ENCODE results near the gene CPT1C. TPM values are rescaled to one million over a fixed set of nuclear protein-coding genes. Genes with fewer than 3 reads are reported as not detected.

CPT1C gene
- polyA plus RNA-seq, 2 of the 4 experiments (the other 2 are of a cell fraction) = 8.5 to 15.4 TPM

DNA sequence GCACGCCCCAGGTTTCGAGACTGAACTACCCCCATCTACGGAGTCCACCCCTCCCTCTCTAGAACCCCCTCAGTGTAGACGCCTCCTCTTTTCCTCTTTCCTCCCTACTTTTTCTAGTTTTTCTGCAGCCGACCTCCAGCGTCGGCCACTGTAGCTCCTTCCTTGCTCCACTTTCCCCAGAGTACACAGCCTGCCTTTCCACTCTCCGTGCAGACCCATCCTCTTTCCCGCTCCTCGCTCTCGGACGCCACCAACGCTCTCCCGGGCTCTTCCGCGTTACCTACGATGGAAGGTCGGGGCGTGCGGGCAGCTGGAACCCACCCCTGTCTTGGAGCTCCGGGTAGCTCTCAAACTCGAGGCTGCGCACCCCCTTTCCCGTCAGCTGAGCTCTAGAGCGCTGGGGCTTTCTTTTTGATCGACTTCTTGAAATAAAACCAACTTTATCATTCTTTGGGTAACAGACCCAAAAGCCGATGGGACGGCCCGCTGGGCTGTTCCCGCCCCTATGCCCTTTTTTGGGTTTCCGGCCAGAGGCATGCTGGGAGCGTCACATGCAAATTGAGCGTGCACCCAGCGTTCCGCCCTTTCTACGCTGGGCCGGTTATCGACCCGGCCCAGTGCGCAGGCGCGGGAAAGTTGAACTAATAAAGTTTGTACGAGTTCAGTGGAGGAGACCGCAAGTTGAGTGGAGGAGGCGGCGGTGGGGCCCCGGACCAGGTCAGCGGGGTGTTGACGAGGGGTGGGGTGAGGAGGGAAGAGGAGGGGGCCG, 25.4 kb upstream of the CPT1C start, which contains the start of the genes BCL2L12 and IRF3 (continued):
- no peak for TF ChIP-seq EHMT2 (IDR thresholded peaks at IDR 0.05; ENCODE audit: low read depth)
- TF ChIP-seq FOSB (CRISPR knock-in tag; IDR thresholded peaks at IDR 0.05) = no peak
- TF ChIP-seq TP53 (CRISPR knock-in tag; IDR thresholded peaks at IDR 0.05) = no peak
- TF ChIP-seq ZFP36 (IDR thresholded peaks at IDR 0.05; ENCODE audit: borderline replicate concordance, partially characterized antibody) = peak; percentile 96
- TF ChIP-seq EP300 (IDR thresholded peaks at IDR 0.05) = peak in 1 of 2 experiments; percentile 19; a peak in 1 of 5 replicates
- no peak for TF ChIP-seq HOXB13 (CRISPR knock-in tag; IDR thresholded peaks at IDR 0.05; ENCODE audit: low read depth)
- no peak for TF ChIP-seq HOXB5 (CRISPR knock-in tag; IDR thresholded peaks at IDR 0.05)
- TF ChIP-seq EHF (CRISPR knock-in tag; IDR thresholded peaks at IDR 0.05) = no peak
- no peak for TF ChIP-seq ZNF302 (CRISPR knock-in tag; IDR thresholded peaks at IDR 0.05)
- TF ChIP-seq E2F6 (IDR thresholded peaks at IDR 0.05; ENCODE audit: borderline replicate concordance, low read depth) = no peak
- TF ChIP-seq, protein P1, sequence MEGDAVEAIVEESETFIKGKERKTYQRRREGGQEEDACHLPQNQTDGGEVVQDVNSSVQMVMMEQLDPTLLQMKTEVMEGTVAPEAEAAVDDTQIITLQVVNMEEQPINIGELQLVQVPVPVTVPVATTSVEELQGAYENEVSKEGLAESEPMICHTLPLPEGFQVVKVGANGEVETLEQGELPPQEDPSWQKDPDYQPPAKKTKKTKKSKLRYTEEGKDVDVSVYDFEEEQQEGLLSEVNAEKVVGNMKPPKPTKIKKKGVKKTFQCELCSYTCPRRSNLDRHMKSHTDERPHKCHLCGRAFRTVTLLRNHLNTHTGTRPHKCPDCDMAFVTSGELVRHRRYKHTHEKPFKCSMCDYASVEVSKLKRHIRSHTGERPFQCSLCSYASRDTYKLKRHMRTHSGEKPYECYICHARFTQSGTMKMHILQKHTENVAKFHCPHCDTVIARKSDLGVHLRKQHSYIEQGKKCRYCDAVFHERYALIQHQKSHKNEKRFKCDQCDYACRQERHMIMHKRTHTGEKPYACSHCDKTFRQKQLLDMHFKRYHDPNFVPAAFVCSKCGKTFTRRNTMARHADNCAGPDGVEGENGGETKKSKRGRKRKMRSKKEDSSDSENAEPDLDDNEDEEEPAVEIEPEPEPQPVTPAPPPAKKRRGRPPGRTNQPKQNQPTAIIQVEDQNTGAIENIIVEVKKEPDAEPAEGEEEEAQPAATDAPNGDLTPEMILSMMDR (IDR thresholded peaks at IDR 0.05) = no peak
- peak; percentile 23; the same call in 1 of the 2 replicates for TF ChIP-seq MAX (IDR thresholded peaks at IDR 0.05)
- no peak for TF ChIP-seq RAD21 (conservative IDR thresholded peaks at IDR 0.05 in 1 of 2, IDR thresholded peaks at IDR 0.05 in 1 of 2)
- no peak for TF ChIP-seq BHLHE40 (IDR thresholded peaks at IDR 0.05; ENCODE audit: low read depth, low read length)
- TF ChIP-seq, protein P2, sequence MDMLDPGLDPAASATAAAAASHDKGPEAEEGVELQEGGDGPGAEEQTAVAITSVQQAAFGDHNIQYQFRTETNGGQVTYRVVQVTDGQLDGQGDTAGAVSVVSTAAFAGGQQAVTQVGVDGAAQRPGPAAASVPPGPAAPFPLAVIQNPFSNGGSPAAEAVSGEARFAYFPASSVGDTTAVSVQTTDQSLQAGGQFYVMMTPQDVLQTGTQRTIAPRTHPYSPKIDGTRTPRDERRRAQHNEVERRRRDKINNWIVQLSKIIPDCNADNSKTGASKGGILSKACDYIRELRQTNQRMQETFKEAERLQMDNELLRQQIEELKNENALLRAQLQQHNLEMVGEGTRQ (IDR thresholded peaks at IDR 0.05) = peak; percentile 38; the same call in 1 of the 2 replicates
- no peak for TF ChIP-seq SREBF2 (IDR thresholded peaks at IDR 0.05)
- TF ChIP-seq HEYL (CRISPR knock-in tag; IDR thresholded peaks at IDR 0.05) = no peak
- TF ChIP-seq HDAC2 (IDR thresholded peaks at IDR 0.05) = no peak
- TF ChIP-seq POLR2A (IDR thresholded peaks at IDR 0.05; ENCODE audit: low read length) = peak; percentile 45
- peak; percentile 68; the same call in 1 of the 3 replicates for TF ChIP-seq BCL3 (IDR thresholded peaks at IDR 0.05)
- no peak for TF ChIP-seq KDM5A (IDR thresholded peaks at IDR 0.05)
- no peak; the same call in 1 of the 2 replicates for TF ChIP-seq GATA3 (IDR thresholded peaks at IDR 0.05; ENCODE audit: borderline replicate concordance)
- no peak for TF ChIP-seq RARB (CRISPR knock-in tag; IDR thresholded peaks at IDR 0.05)
- TF ChIP-seq RCOR1 (IDR thresholded peaks at IDR 0.05; ENCODE audit: low read depth, low read length) = no peak
- TF ChIP-seq CBX8 (IDR thresholded peaks at IDR 0.05) = no peak
- TF ChIP-seq CHD2 (IDR thresholded peaks at IDR 0.05; ENCODE audit: low read length, partially characterized antibody) = no peak
- TF ChIP-seq PBX3 (IDR thresholded peaks at IDR 0.05) = 0 out of 2 replicates have a peak, but pooled peaks have one; percentile 2
- no peak for TF ChIP-seq MYC (IDR thresholded peaks at IDR 0.05; ENCODE audit: borderline replicate concordance, low read length)
- peak; percentile 58; the same call in 1 of the 2 replicates for TF ChIP-seq PHF8 (IDR thresholded peaks at IDR 0.05; ENCODE audit: borderline replicate concordance, low read depth)
